GM11168 (cell line): ENCODE data around the gene TIFAB.

ENCODE experiments used
- in situ Hi-C: fragments of 300-500 bp; cut with MboI; formaldehyde crosslinking; loops from one replicate; pipeline ENCODE4 v1.12.0; 2022; ENCODE audit warnings: low sequenced_read_pairs; ENCODE audit not compliant: unreplicated experiment

TIFAB gene

DNA sequence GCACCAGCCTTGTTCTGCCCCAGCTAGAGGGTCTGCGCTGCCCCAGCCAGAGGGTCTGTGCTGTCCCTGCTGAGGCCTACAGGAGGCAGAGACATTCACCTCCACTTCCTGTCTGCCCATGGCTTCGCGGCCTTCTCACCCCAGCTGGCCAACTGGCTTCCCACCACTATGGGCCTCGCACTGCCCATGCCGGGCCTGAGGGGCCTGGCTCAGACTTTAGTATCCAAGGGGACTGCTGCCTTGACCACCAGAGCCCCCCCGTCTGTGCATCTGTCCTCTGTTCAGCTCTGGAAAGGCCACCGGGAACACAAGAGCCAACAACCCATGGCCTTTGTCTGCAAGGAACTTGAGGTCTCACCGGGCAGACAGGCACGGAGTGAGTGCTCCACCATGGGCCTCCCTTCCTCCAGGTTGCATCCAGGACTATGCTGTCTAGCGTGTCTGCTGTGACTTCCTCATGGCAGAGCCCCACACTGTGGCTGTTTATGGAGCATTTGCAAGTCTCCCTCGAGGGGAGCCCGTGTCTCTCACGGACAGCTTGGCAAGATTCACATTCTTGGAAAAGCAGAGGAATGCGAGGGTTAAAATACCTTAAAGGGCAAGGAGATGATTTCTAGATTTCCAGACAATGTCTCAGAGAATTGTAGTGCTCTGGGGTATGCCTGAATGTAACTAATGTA lies 6.7 kb downstream of the TIFAB start:
- in situ Hi-C loops, result no loop called here

GRCh38 chr5:135444881-135445280 lies 7.3 kb downstream of the TIFAB start:
- in situ Hi-C loops, result no loop called here

- in situ Hi-C loops, result no loop called here
These were observed 7.8 kb downstream of the TIFAB start for GRCh38 chr5:135444360-135444759.

DNA sequence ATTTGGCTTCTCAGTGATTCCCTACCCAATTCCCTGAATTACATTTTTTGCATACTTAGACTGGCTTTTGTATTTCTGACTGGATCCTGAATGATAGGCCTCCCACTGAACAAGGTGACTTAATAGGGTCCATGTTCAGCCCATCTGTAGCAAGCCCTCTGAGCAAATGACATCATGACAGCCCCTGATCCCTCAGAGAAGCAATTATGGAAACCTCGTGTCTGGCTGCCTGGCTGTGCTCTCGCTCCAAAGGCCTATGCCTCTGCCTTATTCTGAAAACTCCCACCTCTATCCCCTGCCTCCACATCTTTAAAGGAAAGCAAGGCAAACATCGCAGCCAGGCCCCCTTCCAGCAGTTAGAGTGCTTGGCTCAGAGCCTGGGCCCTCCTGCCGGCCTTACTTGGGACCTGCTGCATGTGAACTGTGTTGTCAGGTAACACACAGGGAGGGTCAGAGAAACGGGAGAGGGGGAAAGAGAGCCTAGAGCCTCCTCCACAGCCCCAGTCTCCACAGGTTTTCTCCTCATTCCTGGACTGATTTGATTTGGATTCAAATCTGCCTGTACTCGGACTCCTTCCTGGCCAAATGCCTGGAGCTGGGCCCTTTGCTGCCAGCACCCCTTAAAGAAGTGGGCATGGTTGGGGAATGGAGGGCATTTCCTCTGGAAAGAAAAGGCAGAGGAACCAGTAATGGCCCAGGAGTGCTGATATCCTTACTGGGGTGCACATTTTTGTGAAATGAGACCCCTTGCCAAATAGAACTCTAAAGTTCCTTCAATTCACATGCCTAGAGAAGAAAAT lies 8.8 kb downstream of the TIFAB start:
- in situ Hi-C loops, result no loop called here

- in situ Hi-C loops, result no loop called here
These were observed 9.6 kb downstream of the TIFAB start for GRCh38 chr5:135442431-135443160.

- in situ Hi-C loops, result no loop called here
These were observed 10.2 kb downstream of the TIFAB start for GRCh38 chr5:135441919-135442318.

GRCh38 chr5:135441350-135441831 lies 10.8 kb downstream of the TIFAB start:
- in situ Hi-C loops, result no loop called here

- in situ Hi-C loops, result no loop called here
These were observed 11.2 kb downstream of the TIFAB start for GRCh38 chr5:135440916-135441315.

GRCh38 chr5:135439231-135440205 lies 12.6 kb downstream of the TIFAB start:
- in situ Hi-C loops, result no loop called here

DNA sequence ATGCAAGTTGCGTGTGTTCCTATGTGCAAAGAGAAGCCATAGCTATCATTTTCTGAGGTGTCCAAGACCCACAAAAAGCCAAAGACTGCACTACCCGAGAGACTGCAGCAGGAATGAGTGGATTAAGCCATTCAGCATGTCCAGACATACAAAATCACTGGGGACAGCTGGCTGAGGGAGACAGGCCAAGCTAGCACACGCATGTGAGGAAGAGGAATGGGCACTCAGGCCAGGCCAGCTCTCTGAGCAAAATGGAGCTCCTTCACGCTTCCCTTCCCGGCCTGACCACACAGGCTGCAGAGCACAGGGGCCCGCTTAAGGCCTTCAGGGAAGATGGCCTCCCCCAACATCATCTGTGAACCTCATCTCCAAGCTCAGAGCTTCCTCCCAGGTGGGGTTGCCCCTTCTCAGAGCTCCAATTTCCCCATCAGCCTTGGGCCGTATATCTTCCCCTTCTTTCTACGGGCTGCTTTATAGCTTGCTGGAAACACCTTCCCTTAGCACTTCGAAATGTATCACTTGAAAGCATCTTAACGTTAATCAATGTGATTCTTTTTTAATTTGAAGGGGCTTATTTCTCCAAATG lies 13.4 kb downstream of the TIFAB start:
- in situ Hi-C loops, result no loop called here

DNA sequence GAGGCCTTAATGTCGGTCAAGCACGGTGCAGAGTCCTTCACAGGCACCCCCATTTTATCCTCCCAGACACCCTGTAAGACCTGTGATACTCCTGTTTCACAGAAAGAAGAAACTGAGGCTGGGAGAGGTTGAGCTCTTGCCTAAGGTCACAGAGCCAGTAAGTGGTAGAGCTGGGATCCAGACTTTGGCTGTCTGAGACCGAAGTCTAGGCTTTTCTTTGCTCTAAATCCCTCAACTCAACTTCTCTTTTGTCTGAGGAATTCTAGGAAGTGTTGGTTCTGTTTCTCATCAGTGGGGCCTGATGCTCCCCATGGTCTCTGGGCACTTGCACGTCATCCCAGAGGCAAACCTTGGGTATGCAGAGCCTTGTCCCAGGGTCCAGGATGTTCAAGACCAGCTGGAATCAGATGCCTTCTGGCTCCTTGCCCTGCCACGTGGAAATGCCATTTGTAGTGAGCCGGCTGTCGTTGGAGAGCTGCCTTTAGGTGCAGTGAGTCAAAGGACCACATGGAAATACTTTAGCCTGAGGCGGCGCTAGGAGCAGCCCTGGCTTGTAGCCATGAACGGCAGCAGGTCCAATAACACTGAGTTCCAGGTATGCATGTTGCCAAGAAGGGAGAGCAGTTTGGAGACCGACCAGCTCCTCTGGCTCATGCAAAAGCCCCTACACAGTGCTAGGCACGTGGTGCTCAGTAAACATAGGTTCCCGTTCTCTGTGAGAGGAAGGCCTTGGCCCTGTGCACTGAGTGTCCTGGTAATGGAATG lies 14.2 kb downstream of the TIFAB start:
- in situ Hi-C loops, result no loop called here

DNA sequence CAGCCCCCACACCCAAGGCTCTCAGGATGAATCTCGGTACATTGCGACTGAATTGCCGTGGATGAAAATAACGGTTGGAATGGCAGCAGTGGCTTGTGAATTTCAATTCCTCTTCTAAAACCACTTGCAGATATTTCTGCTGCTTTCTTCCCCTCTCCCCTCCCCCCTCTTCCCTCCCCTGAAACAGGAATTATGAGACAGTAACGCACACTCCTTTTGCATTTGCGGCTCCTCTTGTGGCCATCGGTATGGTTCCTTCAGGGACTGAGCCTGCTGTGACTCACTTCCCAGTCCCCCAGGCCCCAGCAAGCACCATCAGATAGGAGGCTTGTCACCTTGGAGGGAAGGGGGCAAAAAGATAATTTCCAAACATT lies 14.7 kb downstream of the TIFAB start:
- in situ Hi-C loops, result no loop called here

GRCh38 chr5:135436951-135437418 lies 15.2 kb downstream of the TIFAB start:
- in situ Hi-C loops, result no loop called here

GRCh38 chr5:135435467-135436330 lies 16.5 kb downstream of the TIFAB start:
- in situ Hi-C loops, result no loop called here

DNA sequence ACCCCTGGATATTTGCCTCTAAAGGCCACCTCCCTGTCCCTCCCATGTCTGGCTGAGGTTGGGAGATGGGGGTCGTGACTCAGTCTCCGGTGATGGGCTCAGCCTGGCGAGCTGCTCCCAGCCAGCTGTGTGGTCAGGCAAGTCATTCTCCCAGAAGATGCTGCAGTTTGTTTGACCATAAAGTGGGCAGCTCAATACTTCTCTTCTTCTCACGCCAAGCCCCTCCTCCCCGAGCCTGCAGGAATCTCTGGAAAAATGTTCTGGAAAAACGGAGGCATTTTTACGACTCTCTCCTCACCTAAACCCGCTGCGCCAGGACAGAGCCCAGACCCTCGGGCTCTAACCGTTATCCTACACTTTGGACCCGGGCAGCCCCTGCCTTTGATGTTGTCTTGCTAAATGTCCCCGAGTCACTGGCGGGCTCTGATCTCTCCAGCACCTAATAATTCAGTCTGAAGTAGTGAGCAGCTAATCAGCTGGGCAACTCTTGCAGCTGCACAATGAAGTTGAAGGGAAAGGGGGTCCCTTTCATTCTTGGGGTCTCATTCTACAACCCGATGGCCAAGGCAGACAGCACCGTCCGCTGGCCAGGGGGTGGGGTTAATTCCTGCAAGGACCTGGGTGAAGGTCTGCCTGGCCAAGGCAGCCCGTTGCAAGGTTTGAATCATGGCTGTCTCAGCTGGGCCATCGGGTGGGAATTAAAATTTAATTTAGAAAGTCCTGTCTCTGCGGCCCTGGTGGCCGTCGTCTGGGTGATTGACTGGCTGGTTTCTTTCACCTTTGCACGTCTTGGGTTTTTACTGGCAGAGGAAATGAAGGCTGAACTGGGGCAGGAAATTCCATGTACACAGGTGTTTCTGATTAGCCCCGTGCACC lies 17.3 kb downstream of the TIFAB start:
- in situ Hi-C loops, result no loop called here

GRCh38 chr5:135433681-135434426 lies 18.3 kb downstream of the TIFAB start:
- in situ Hi-C loops, result no loop called here
